Lower leg skin (tissue), 3 donors: ENCODE results near the gene SCAMP2.

Source experiments
- POLR2A ChIP-seq, 2 donors: fragments of 450-650 bp; IDR thresholded peaks; one replicate each; pipeline ENCODE4 v1.6.1; 2016 to 2017; ENCODE audit warnings: antibody characterized with exemption in 2 of 2, mild to moderate bottlenecking in 1 of 2, moderate library complexity in 1 of 2
- TF ChIP-seq, protein P1 (sequence below), 3 donors: fragments of 450-650 bp; IDR thresholded peaks; one replicate each; pipeline ENCODE4 v1.5.1; 2016; ENCODE audit warnings: antibody characterized with exemption in 3 of 3, mild to moderate bottlenecking in 3 of 3, moderate library complexity in 2 of 3

DNA sequence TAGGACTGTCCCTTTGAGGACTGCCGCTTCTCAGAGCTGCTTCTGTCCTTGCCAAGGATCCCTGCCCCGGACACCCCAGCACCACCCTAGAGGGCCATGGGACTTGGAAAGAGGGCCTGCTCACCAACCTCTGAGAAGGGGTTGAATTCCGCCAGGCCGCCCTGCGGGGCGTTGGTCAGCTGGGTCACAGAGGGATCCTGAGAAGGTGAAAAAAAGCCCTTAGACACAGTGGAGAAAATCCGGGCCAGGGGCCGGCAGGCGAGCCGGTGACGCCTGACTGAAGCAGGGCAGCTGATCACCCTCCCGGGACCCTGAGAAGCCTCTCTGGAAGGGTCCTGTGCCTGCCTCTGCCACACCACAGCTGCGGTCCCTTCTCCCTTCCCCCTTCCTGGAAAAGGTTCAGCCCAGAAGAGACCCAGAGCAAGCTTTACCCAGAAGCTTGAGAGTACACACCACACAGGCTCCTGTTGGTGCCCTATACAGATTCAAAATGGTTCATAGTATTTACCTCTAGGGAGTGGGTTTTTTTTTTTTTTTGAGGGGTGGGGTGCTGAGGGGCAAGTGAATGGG lies 18.6 kb downstream of the SCAMP2 start:
- TF ChIP-seq, protein P1, sequence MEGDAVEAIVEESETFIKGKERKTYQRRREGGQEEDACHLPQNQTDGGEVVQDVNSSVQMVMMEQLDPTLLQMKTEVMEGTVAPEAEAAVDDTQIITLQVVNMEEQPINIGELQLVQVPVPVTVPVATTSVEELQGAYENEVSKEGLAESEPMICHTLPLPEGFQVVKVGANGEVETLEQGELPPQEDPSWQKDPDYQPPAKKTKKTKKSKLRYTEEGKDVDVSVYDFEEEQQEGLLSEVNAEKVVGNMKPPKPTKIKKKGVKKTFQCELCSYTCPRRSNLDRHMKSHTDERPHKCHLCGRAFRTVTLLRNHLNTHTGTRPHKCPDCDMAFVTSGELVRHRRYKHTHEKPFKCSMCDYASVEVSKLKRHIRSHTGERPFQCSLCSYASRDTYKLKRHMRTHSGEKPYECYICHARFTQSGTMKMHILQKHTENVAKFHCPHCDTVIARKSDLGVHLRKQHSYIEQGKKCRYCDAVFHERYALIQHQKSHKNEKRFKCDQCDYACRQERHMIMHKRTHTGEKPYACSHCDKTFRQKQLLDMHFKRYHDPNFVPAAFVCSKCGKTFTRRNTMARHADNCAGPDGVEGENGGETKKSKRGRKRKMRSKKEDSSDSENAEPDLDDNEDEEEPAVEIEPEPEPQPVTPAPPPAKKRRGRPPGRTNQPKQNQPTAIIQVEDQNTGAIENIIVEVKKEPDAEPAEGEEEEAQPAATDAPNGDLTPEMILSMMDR (IDR thresholded peaks at IDR 0.05) = no peak
- no peak for TF ChIP-seq POLR2A (IDR thresholded peaks at IDR 0.05)
